ENCODE results near the gene DTD1. TPM values are rescaled to one million over a fixed set of nuclear protein-coding genes. Genes with fewer than 3 reads are reported as not detected.

The DTD1 gene
- total RNA-seq, 1 donor: 52.1 TPM

GRCh38 chr20:18654448-18654773 is 66.6 kb downstream of the DTD1 start:
- H3K4me3 ChIP-seq (ENCODE audit: insufficient read depth, low read length): no peak overlapping the region
- H3K27ac ChIP-seq (ENCODE audit: low read depth, low read length): no peak overlapping the region
- no peak overlapping the region for H2AFZ ChIP-seq (ENCODE audit: low read length)
- H3K4me2 ChIP-seq (ENCODE audit: insufficient read depth, low read length): no peak overlapping the region
- H3K4me1 ChIP-seq (ENCODE audit: insufficient read depth, low read length): peaks cover 11% of the 10 kb centered on the region
- DNase-seq (ENCODE audit: insufficient read length, low spot score, missing footprints): no peak
- no peaks in the 10 kb centered on the region for H3K9me3 ChIP-seq (ENCODE audit: low read depth, low read length)
- no peaks in the 10 kb centered on the region for H3K36me3 ChIP-seq (ENCODE audit: insufficient read depth, low read length)
- no peaks in the 10 kb centered on the region for H3K79me2 ChIP-seq (ENCODE audit: insufficient read depth, low read length)
- H3K27me3 ChIP-seq (ENCODE audit: insufficient read depth, low read length): no peaks in the 10 kb centered on the region
- TF ChIP-seq CTCF (IDR thresholded peaks at IDR 0.05; ENCODE audit: extremely low read depth, low read depth, low read length): no peak
- no peaks in the 10 kb centered on the region for H4K20me1 ChIP-seq (ENCODE audit: insufficient read depth, low read length)

DNA sequence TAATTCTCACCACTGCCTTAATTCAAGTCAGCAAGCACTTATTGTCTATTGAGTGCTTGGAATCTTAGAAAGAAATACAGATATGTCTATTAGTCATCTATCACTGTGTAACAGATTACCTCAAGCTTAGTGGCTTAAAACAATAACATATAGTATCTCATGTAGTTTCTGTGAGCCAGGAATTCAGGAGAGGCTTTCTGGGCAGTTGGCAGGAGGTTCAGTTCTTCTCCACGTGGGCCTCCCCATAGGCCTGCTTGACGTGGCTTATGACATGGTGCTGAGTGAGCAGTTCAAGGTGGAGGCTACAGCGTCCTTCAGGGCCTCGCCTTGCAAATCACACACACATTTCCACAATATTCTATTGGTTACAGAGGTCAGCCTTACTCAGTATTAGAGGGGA is 69.7 kb downstream of the DTD1 start:
- no peak for TF ChIP-seq CTCF (IDR thresholded peaks at IDR 0.05; ENCODE audit: extremely low read depth, low read depth, low read length)
- Histone ChIP-seq H3K27me3 (ENCODE audit: insufficient read depth, low read length) (no peaks in the 10 kb centered on the region), H3K4me2 (ENCODE audit: insufficient read depth, low read length) (no peak overlapping the region), H2AFZ (ENCODE audit: low read length) (peak overlapping the region; percentile 57), H3K4me3 (ENCODE audit: insufficient read depth, low read length) (no peak overlapping the region), H3K36me3 (ENCODE audit: insufficient read depth, low read length) (no peaks in the 10 kb centered on the region), H3K9me3 (ENCODE audit: low read depth, low read length) (no peaks in the 10 kb centered on the region), H3K4me1 (ENCODE audit: insufficient read depth, low read length) (peaks cover 11% of the 10 kb centered on the region), H3K79me2 (ENCODE audit: insufficient read depth, low read length) (no peaks in the 10 kb centered on the region), H4K20me1 (ENCODE audit: insufficient read depth, low read length) (no peaks in the 10 kb centered on the region), H3K27ac (ENCODE audit: low read depth, low read length) (peak overlapping the region; percentile 76)
- peak; percentile 21 for DNase-seq (ENCODE audit: insufficient read length, low spot score, missing footprints)

DNA sequence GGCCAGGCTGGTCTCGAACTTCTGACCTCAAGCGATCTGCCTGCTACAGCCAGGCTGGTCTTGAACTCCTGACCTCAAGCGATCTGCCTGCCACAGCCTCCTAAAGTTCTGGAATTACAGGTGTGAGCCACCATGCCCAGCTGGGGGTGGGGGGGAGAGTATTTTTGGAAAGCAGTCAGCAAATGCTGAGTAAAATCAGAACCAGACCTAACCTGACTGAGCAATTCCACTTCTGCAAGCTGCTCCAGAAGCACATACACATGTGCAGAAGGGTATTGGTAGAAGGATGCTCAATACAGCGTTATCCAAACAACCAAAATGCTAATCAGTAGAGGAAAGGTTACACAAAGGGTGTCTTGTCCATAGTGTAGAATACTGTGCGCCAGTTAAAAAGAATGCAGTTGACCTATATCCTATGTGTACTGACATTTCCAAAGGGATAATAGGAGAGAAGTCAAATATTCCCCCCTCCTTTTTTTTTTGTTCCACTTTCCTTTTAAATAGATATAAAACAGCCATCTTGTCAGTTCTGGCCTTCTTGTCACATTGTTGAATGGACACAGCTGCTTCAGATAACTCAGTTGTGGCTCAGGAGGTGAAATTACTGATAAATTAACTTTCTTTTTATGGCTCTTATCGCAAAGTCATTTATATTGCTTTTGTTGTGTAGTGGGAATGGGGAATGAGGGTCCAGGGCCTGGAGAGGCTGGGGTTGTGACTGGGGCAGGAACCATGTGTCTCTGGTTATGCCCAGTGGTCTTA is 74.6 kb downstream of the DTD1 start:
- Histone ChIP-seq H3K9me3 (ENCODE audit: low read depth, low read length) (no peaks in the 10 kb centered on the region), H3K27ac (ENCODE audit: low read depth, low read length) (no peak overlapping the region)
- DNase-seq (ENCODE audit: insufficient read length, low spot score, missing footprints): no peak

More for the DNA sequence above, 74.6 kb downstream of the DTD1 start:
- no peaks in the 10 kb centered on the region for H3K79me2 ChIP-seq (ENCODE audit: insufficient read depth, low read length)
- H2AFZ ChIP-seq (ENCODE audit: low read length): no peak overlapping the region
- no peak overlapping the region for H3K4me2 ChIP-seq (ENCODE audit: insufficient read depth, low read length)
- no peaks in the 10 kb centered on the region for H3K27me3 ChIP-seq (ENCODE audit: insufficient read depth, low read length)
- TF ChIP-seq CTCF (IDR thresholded peaks at IDR 0.05; ENCODE audit: extremely low read depth, low read depth, low read length): no peak
- H3K4me3 ChIP-seq (ENCODE audit: insufficient read depth, low read length): no peak overlapping the region
- H3K4me1 ChIP-seq (ENCODE audit: insufficient read depth, low read length): peaks cover 8% of the 10 kb centered on the region
- no peaks in the 10 kb centered on the region for H4K20me1 ChIP-seq (ENCODE audit: insufficient read depth, low read length)
- H3K36me3 ChIP-seq (ENCODE audit: insufficient read depth, low read length): no peaks in the 10 kb centered on the region
